ENCODE measurements around the gene PEPD. TPM values are rescaled to one million over a fixed set of nuclear protein-coding genes. Genes with fewer than 3 reads are reported as not detected.

The PEPD gene
- total RNA-seq, 1 donor from 2014 or later: 84.7 TPM

- no peak overlapping the region for H3K27ac Mint-ChIP-seq
- no peak overlapping the region for H3K4me3 Mint-ChIP-seq
- H3K36me3 Mint-ChIP-seq: no peaks in the 10 kb centered on the region
- TF ChIP-seq CTCF (conservative IDR thresholded peaks at IDR 0.05): no peak
- DNase-seq (ENCODE audit: extremely low spot score, unreplicated experiment): no peak
- H3K9me3 Mint-ChIP-seq: no peaks in the 10 kb centered on the region
- H3K4me1 Mint-ChIP-seq (ENCODE audit: unreplicated experiment): peaks cover 5% of the 10 kb centered on the region
- no peaks in the 10 kb centered on the region for H3K27me3 Mint-ChIP-seq
Measured at GRCh38 chr19:33420821-33421220, 100.8 kb downstream of the PEPD start.

GRCh38 chr19:33419788-33420130 lies 101.8 kb downstream of the PEPD start:
- H3K4me1 Mint-ChIP-seq (ENCODE audit: unreplicated experiment): peaks cover 5% of the 10 kb centered on the region
- no peak overlapping the region for H3K27ac Mint-ChIP-seq
- H3K9me3 Mint-ChIP-seq: no peaks in the 10 kb centered on the region
- H3K27me3 Mint-ChIP-seq: no peaks in the 10 kb centered on the region
- H3K4me3 Mint-ChIP-seq: no peak overlapping the region
- TF ChIP-seq CTCF (conservative IDR thresholded peaks at IDR 0.05): no peak
- no peak for DNase-seq (ENCODE audit: extremely low spot score, unreplicated experiment)
- H3K36me3 Mint-ChIP-seq: no peaks in the 10 kb centered on the region

- H3K27ac Mint-ChIP-seq: no peak overlapping the region
- H3K4me1 Mint-ChIP-seq (ENCODE audit: unreplicated experiment): peaks cover 5% of the 10 kb centered on the region
- no peaks in the 10 kb centered on the region for H3K9me3 Mint-ChIP-seq
- no peak for DNase-seq (ENCODE audit: extremely low spot score, unreplicated experiment)
- no peak for TF ChIP-seq CTCF (conservative IDR thresholded peaks at IDR 0.05)
- H3K27me3 Mint-ChIP-seq: no peaks in the 10 kb centered on the region
- H3K4me3 Mint-ChIP-seq: no peak overlapping the region
- H3K36me3 Mint-ChIP-seq: no peaks in the 10 kb centered on the region
Measured at GRCh38 chr19:33418871-33419787, 102.5 kb downstream of the PEPD start.

GRCh38 chr19:33418461-33418860 lies 103.1 kb downstream of the PEPD start:
- Mint-ChIP-seq H3K36me3 (no peaks in the 10 kb centered on the region), H3K27ac (no peak overlapping the region), H3K9me3 (no peaks in the 10 kb centered on the region)

GRCh38 chr19:33417751-33418150 lies 103.8 kb downstream of the PEPD start:
- no peak for DNase-seq (ENCODE audit: extremely low spot score, unreplicated experiment)
- Mint-ChIP-seq H3K36me3 (no peaks in the 10 kb centered on the region), H3K4me1 (ENCODE audit: unreplicated experiment) (peaks cover 5% of the 10 kb centered on the region), H3K27ac (no peak overlapping the region), H3K27me3 (no peaks in the 10 kb centered on the region), H3K9me3 (no peaks in the 10 kb centered on the region), H3K4me3 (no peak overlapping the region)
- no peak for TF ChIP-seq CTCF (conservative IDR thresholded peaks at IDR 0.05)

More at GRCh38 chr19:33418461-33418860, 103.1 kb downstream of the PEPD start:
- TF ChIP-seq CTCF (conservative IDR thresholded peaks at IDR 0.05): no peak
- no peak for DNase-seq (ENCODE audit: extremely low spot score, unreplicated experiment)
- no peaks in the 10 kb centered on the region for H3K27me3 Mint-ChIP-seq
- peaks cover 5% of the 10 kb centered on the region for H3K4me1 Mint-ChIP-seq (ENCODE audit: unreplicated experiment)
- H3K4me3 Mint-ChIP-seq: no peak overlapping the region

All from type B pancreatic cell (in vitro differentiated cells).